OCI-LY7 (cell line): ENCODE results near the gene ALKBH2. TPM values are rescaled to one million over a fixed set of nuclear protein-coding genes. Genes with fewer than 3 reads are reported as not detected.

Source experiments
- BruUV-seq: library from RNA; stranded (reverse); fragments of 400-500 nt; replicated peaks from 2 replicates; lab custom pipeline; 2021; lab: Mats Ljungman, UMichigan
- CTCF ChIA-PET: fragments of 300-600 bp; sonication (Branson Sonifier 250); formaldehyde crosslinking; loops from one replicate; lab custom pipeline; 2022; ENCODE audit warnings: antibody characterized with exemption; ENCODE audit not compliant: unreplicated experiment; lab: Charles Lee
- POLR2A ChIA-PET: fragments of 300-600 bp; sonication (Branson Sonifier 250); formaldehyde crosslinking; loops from one replicate; lab custom pipeline; 2022; ENCODE audit warnings: antibody characterized with exemption; lab: Charles Lee
- DNase-seq: peaks from one replicate; pipeline ENCODE4 v3.0.0-alpha.2; 2015; ENCODE audit warnings: low spot score
- H2AFZ ChIP-seq: fragments of 200-600 bp; sonication (generic), shearing (Covaris generic); 2 replicates; pipeline ENCODE4 v1.6.1; 2014; ENCODE audit warnings: mild to moderate bottlenecking, antibody characterized with exemption, low read length, moderate library complexity
- H3K27ac ChIP-seq: fragments of 200-600 bp; sonication (generic); 2 replicates; pipeline ENCODE4 v1.5.1; 2014; ENCODE audit warnings: mixed run types, low read depth, mild to moderate bottlenecking, moderate library complexity, low read length, inconsistent platforms; ENCODE audit not compliant: poor library complexity, severe bottlenecking
- H3K36me3 ChIP-seq: fragments of 200-600 bp; sonication (generic); 2 replicates; pipeline ENCODE4 v1.6.1; 2014; ENCODE audit warnings: mild to moderate bottlenecking, antibody characterized with exemption, low read length, moderate library complexity, mixed read lengths; ENCODE audit not compliant: insufficient read depth
- H3K4me1 ChIP-seq: fragments of 200-600 bp; sonication (generic); 2 replicates; pipeline ENCODE4 v1.5.1; 2014; ENCODE audit warnings: mild to moderate bottlenecking, low read length; ENCODE audit not compliant: insufficient read depth, poor library complexity, severe bottlenecking
- H3K4me2 ChIP-seq: fragments of 200-600 bp; sonication (generic); 2 replicates; pipeline ENCODE4 v1.6.1; 2014; ENCODE audit warnings: mild to moderate bottlenecking, low read length
- H3K4me3 ChIP-seq: fragments of 200-600 bp; sonication (generic); 2 replicates; pipeline ENCODE4 v1.5.1; 2014; ENCODE audit warnings: mild to moderate bottlenecking, low read depth, low read length; ENCODE audit not compliant: poor library complexity, severe bottlenecking
- H3K79me2 ChIP-seq: fragments of 200-600 bp; sonication (generic); 2 replicates; pipeline ENCODE4 v1.6.1; 2016; ENCODE audit warnings: low read depth, mild to moderate bottlenecking, low read length, moderate library complexity, mixed read lengths; ENCODE audit not compliant: insufficient read depth
- H3K9me2 ChIP-seq: fragments of 200-600 bp; sonication (generic); 2 replicates; pipeline ENCODE4 v1.6.1; 2016; ENCODE audit warnings: mild to moderate bottlenecking, low read length, mixed read lengths; ENCODE audit not compliant: insufficient read depth
- H3K9me3 ChIP-seq: fragments of 200-600 bp; sonication (generic); 2 replicates; pipeline ENCODE4 v1.6.1; 2014; ENCODE audit warnings: mild to moderate bottlenecking, mixed run types, low read length, mixed read lengths
- H4K20me1 ChIP-seq: fragments of 200-600 bp; sonication (generic); 2 replicates; pipeline ENCODE4 v1.6.1; 2014; ENCODE audit warnings: mild to moderate bottlenecking, antibody characterized with exemption, low read length, moderate library complexity, mixed read lengths; ENCODE audit not compliant: insufficient read depth
- EZH2phosphoT487 ChIP-seq: fragments of 200-600 bp; sonication (generic); IDR thresholded peaks from 2 replicates; pipeline ENCODE4 v1.6.1; 2018; ENCODE audit warnings: low read depth, borderline replicate concordance, mild to moderate bottlenecking, mixed run types, antibody characterized with exemption, low read length, moderate library complexity, mixed read lengths
- intact Hi-C: fragments of 100-400 bp; cut with micrococcal nuclease; formaldehyde crosslinking; loops from one replicate; pipeline ENCODE4 v1.10.0; 2022; ENCODE audit not compliant: unreplicated experiment
- total RNA-seq, 2 experiments: library from RNA; depleted of rRNA in 1 of 2; stranded (reverse); fragments of >200 nt in 1 of 2; shearing (Covaris generic) in 1 of 2; gene quantifications; 2 replicates each; pipeline ENCODE4 v1.2.3, GENCODE V29; 2014 to 2022
- TF ChIP-seq, protein P1 (sequence below): fragments of 200-600 bp; sonication (generic); conservative IDR thresholded peaks from 2 replicates; pipeline ENCODE4 v1.5.1; 2014; ENCODE audit warnings: mild to moderate bottlenecking, antibody characterized with exemption, low read length, moderate library complexity, mixed read lengths

The ALKBH2 gene
- total RNA-seq, 2 experiments from 2014 or later = 70.3 to 111 TPM

DNA sequence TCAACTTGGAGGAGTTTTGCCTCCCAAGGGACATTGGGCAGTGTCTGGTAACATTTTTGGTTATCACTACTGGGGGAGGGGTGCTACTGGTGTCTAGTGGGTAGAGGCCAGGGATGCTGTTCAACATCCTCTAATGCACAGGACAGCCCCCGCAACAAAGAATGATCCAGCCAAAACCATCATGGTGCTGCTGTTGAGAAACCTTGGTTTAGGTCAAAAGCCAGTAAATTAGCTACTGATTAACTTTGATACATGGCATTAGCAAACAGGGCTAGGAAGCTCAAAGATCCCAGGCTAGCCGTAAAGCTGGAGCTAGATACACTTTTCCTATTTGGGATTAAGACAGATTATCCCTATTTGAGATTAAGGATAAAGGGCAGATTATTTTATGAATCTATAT, 8.8 kb downstream of the ALKBH2 start:
- no peak overlapping the region for H3K4me2 ChIP-seq
- CTCF ChIA-PET = no interaction called here
- no peak overlapping the region for H3K4me3 ChIP-seq
- H2AFZ ChIP-seq = no peak overlapping the region
- DNase-seq = no peak
- POLR2A ChIA-PET = interaction anchor here (1.1 to 1.2 kb wide), 2 partner anchors 20 to 22 kb away, joined by 3 to 5 read pairs; no protein-coding TSS in a partner anchor
- peaks cover 36% of the 10 kb centered on the region for H3K4me1 ChIP-seq
- no peaks in the 10 kb centered on the region for H3K9me2 ChIP-seq
- no peaks in the 10 kb centered on the region for H4K20me1 ChIP-seq
- no peaks in the 10 kb centered on the region; the same call in none of the 2 replicates for H3K9me3 ChIP-seq
- H3K27ac ChIP-seq = no peak overlapping the region
- peaks cover 100% of the 10 kb centered on the region for H3K36me3 ChIP-seq
- no peak for TF ChIP-seq EZH2phosphoT487
- TF ChIP-seq, protein P1, sequence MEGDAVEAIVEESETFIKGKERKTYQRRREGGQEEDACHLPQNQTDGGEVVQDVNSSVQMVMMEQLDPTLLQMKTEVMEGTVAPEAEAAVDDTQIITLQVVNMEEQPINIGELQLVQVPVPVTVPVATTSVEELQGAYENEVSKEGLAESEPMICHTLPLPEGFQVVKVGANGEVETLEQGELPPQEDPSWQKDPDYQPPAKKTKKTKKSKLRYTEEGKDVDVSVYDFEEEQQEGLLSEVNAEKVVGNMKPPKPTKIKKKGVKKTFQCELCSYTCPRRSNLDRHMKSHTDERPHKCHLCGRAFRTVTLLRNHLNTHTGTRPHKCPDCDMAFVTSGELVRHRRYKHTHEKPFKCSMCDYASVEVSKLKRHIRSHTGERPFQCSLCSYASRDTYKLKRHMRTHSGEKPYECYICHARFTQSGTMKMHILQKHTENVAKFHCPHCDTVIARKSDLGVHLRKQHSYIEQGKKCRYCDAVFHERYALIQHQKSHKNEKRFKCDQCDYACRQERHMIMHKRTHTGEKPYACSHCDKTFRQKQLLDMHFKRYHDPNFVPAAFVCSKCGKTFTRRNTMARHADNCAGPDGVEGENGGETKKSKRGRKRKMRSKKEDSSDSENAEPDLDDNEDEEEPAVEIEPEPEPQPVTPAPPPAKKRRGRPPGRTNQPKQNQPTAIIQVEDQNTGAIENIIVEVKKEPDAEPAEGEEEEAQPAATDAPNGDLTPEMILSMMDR = no peak
- intact Hi-C loops = no loop called here
- no TSS peak for BruUV-seq
- peaks cover 5% of the 10 kb centered on the region; the same call in 1 of the 2 replicates for H3K79me2 ChIP-seq

GRCh38 chr12:109082751-109083150, 10.5 kb downstream of the ALKBH2 start:
- no peaks in the 10 kb centered on the region for H3K79me2 ChIP-seq
- H2AFZ ChIP-seq = no peak overlapping the region
- no peaks in the 10 kb centered on the region for H3K9me2 ChIP-seq
- TF ChIP-seq, protein P1 = no peak
- TF ChIP-seq EZH2phosphoT487 = no peak
- H3K9me3 ChIP-seq = peaks cover 7% of the 10 kb centered on the region
- ChIA-PET POLR2A (no interaction called here), CTCF (no interaction called here)
- BruUV-seq = no TSS peak
- no peaks in the 10 kb centered on the region for H4K20me1 ChIP-seq
- intact Hi-C loops = no loop called here
- DNase-seq = no peak
- H3K4me1 ChIP-seq = peaks cover 23% of the 10 kb centered on the region
- H3K4me2 ChIP-seq = no peak overlapping the region
- no peak overlapping the region for H3K4me3 ChIP-seq
- no peak overlapping the region for H3K27ac ChIP-seq
- H3K36me3 ChIP-seq = peaks cover 99% of the 10 kb centered on the region

GRCh38 chr12:109074866-109075265, 18.4 kb downstream of the ALKBH2 start:
- Histone ChIP-seq H3K27ac (no peak overlapping the region), H3K4me3 (no peak overlapping the region), H4K20me1 (no peaks in the 10 kb centered on the region), H2AFZ (no peak overlapping the region), H3K9me3 (peaks cover 12% of the 10 kb centered on the region; the same call in 1 of the 2 replicates), H3K79me2 (no peaks in the 10 kb centered on the region), H3K4me2 (no peak overlapping the region), H3K9me2 (no peaks in the 10 kb centered on the region), H3K4me1 (no peaks in the 10 kb centered on the region), H3K36me3 (peaks cover 97% of the 10 kb centered on the region)
- ChIA-PET CTCF (no interaction called here), POLR2A (interaction anchor here (0.7 to 0.9 kb wide), 2 partner anchors 8 to 134 kb away, joined by 3 to 6 read pairs; no protein-coding TSS in a partner anchor)
- intact Hi-C loops = no loop called here
- no TSS peak for BruUV-seq
- no peak for TF ChIP-seq EZH2phosphoT487
- TF ChIP-seq, protein P1 = no peak
- DNase-seq = no peak
